GM13977 (cell line): Measurements from ENCODE around the gene PISD.
"Not testable (repeated sequence)": the region's sequence is repeated elsewhere in the genome, so short reads cannot be mapped to it uniquely, and the experiment has no call there.

Experiments used
- DNase-seq: peaks from one replicate; pipeline ENCODE4 v3.0.0; 2012; ENCODE audit warnings: low spot score
- in situ Hi-C: fragments of 300-500 bp; cut with MboI; formaldehyde crosslinking; loops from one replicate; pipeline ENCODE4 v1.12.0; 2022; ENCODE audit warnings: low sequenced_read_pairs, low pct_unique_long_range_greater_than_20kb, mixed read lengths, inconsistent platforms; ENCODE audit not compliant: unreplicated experiment
- TF ChIP-seq, protein P1 (sequence below): IDR thresholded peaks from 2 replicates; pipeline ENCODE4 v1.5.1; 2012; ENCODE audit warnings: mild to moderate bottlenecking, control low read depth; ENCODE audit not compliant: insufficient read depth; ENCODE audit errors: extremely low read depth, missing control alignments

Gene PISD

DNA sequence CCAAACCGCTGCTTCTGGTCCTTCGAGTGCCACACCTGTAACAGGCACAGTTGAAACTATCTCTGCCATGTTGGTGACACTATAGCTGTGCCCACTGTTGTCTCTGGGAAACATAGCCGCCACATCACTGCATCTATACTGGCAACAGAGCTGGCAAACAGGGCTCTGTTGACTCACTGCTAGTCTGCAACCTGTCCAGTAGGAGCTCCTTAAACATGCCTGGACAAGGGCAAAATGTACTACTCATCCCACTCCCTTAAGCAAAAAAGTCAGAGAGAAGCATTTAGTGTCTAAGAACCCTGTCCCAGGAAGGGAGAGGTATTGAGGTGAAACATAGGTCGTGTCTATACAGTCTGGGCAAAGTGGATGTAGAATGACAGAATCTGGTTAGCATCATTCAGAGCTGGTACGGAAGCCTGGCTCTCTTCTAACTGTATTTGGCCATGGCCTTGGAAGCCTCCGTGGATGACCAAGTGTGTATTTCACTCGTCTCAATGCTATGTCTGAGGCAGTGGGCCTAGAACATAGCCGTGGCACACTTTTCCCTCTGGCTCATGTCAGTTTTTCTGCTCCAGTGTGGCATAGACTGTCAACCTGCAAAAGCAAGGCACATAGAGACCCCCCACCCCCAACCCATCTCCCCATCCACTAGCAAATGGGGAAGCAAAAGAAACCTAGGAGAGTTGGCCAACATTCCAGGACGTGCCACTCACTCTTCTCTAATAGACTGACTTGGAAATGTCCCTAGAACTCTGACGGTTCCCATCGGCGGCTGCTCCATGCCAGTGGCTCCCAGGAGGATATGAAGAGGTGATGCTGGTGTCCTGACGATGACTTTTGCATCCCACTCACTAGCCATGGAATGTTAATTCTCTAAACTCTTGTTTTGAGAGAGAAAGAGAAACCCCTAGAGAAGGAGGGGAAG lies 21.4 kb upstream of the PISD start:
- TF ChIP-seq, protein P1, sequence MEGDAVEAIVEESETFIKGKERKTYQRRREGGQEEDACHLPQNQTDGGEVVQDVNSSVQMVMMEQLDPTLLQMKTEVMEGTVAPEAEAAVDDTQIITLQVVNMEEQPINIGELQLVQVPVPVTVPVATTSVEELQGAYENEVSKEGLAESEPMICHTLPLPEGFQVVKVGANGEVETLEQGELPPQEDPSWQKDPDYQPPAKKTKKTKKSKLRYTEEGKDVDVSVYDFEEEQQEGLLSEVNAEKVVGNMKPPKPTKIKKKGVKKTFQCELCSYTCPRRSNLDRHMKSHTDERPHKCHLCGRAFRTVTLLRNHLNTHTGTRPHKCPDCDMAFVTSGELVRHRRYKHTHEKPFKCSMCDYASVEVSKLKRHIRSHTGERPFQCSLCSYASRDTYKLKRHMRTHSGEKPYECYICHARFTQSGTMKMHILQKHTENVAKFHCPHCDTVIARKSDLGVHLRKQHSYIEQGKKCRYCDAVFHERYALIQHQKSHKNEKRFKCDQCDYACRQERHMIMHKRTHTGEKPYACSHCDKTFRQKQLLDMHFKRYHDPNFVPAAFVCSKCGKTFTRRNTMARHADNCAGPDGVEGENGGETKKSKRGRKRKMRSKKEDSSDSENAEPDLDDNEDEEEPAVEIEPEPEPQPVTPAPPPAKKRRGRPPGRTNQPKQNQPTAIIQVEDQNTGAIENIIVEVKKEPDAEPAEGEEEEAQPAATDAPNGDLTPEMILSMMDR, result no peak
- in situ Hi-C loops, result no loop called here
- DNase-seq, result no peak

DNA sequence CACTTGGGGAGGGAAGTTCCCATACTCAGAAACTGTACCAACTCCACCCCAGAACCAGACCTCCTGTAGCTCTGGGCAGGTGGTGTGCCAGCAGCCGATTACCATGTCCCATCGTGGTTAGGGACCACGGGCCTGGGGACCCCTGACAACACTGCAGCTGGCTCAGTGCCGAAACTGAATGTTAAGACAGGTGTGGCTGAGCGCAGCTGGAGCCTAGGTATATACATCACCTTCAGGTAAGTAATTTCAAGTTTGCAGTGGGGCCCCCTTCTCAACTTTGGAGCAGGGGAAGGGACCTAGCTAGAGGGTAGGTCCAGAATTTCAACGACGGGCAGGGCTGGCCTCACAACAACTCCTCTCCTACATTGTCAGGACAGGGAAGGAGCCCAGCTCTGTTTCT lies 20.7 kb upstream of the PISD start:
- TF ChIP-seq, protein P1, result no peak
- in situ Hi-C loops, result no loop called here
- DNase-seq, result no peak

DNA sequence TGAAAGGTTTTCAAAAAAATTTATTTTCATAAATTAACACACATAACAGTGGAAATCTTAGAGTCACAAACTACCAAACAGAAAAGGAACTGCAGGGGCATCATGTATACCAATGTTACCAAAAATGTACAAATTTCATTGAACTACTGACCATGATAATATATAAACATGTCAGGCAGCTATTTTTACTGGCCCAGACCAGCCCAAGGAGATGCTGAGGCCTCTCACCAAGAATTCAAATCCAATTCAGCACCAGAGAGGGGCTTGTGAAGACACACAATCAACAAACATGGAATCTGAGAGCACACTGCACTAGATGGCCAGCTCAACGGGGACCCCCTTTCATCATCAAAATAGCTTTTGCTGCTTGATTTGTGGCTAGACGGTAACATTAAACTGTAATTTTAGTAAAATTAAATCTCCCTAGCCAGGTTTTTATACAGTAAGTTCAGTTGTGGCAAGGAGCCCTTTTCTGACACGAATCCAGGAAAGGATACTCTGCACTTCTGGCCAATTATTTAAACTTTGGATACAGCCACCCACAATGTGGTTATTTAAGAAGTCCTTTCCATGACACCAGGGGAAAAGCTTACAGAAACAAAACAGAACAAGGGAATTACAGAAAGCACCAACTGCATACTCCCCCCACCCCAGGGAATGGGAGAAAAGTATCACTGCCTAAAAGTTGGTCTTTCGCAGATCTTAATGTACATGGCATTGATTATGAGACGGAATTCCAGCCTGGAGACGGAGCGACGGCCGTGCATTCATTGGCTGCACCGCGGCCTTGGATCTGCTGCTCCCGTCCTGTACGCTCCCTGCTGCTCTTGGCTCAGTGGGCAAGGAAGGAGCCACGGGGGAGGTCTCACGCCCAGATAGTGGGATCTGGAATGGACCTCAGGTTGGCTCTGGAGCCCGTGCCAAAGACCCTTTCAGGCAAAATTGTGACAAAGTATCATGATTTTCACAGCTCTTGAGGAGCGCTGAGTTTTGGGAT lies 19.6 kb upstream of the PISD start:
- TF ChIP-seq, protein P1, result no peak
- in situ Hi-C loops, result no loop called here
- DNase-seq, result no peak

DNA sequence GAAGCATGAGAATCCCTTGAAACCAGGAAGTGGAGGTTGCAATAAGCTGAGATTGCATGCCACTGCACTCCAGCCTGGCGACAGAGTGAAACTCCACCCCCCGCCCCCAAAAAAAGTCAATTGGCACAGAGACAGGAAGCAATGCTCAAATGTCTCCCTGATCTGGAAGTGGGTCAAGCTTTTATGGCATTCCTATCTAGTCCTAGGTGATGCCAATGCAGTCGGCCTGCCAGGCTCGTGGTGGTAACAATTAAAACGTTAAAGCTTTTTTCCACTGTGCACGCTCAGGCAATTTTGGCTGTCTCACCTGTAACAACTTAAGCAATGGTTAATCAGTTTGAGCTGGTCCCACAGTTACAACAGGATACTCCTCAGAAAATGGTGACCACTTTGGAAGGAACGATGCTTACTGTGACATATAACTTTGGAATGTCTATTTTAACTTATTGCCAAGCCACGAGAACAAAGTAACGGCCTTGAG lies 18.9 kb upstream of the PISD start:
- in situ Hi-C loops, result no loop called here
- TF ChIP-seq, protein P1, result no peak
- no peak for DNase-seq

DNA sequence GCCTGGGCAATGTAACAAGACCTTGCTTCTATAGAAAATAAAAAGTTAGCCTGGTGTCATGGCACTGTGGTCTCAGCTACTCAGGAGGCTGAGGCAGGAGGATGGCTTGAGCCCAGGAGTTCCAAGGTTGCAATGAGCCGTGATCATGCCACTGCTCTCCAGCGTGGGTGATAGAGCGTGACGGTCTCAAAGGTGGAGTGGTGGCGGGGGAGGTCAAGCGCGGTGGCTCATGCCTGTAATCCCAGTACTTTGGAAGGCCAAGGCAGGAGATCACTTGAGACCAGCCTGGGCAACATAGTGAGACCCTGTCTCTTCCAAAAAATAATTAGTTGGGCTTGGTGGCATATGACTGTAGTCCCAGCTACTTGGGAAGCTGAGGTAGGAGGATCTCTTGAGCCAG lies 16.7 kb upstream of the PISD start:
- TF ChIP-seq, protein P1, result no peak
- no peak for DNase-seq
- in situ Hi-C loops, result no loop called here

DNA sequence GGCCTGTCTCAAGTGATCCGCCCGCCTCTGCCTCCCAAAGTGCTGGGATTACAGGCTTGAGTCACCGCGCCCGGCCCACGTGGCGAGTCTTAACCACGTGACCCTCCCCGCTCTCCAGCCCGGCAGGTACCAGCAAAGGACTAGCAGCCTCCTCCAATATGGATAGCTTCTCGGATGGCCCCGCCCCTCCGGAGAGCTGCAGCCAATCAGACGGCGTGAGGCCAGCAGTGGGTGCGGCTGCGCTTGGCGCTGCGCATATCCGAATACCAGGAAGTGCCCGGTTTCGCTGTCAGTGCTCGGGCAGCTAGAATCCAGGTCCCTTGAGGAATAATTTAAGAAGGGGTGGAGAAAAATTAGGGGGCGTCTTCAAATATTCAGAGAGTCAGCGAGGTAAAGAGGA lies 14.7 kb upstream of the PISD start:
- in situ Hi-C loops, result no loop called here
- TF ChIP-seq, protein P1, result no peak
- peak; percentile 87 for DNase-seq

DNA sequence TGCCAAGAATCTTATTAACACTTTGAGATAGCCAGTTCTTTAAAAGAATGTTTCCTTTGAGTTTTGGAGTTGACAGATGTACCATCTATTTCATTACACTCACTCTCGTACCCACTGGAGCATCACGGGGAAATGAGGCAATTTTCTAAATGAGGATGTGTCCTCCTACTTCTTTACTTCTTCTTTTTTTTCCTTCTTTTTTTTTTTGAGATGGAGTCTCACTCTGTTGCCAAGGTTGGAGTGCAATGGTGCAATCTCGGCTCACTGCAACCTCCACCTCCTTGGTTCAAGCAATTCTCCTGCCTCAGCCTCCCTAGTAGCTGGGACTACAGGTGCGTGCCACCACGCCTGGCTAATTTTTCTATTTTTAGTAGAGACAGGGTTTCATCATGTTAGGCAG lies 12.2 kb upstream of the PISD start:
- in situ Hi-C loops, result not testable (repeated sequence)

DNA sequence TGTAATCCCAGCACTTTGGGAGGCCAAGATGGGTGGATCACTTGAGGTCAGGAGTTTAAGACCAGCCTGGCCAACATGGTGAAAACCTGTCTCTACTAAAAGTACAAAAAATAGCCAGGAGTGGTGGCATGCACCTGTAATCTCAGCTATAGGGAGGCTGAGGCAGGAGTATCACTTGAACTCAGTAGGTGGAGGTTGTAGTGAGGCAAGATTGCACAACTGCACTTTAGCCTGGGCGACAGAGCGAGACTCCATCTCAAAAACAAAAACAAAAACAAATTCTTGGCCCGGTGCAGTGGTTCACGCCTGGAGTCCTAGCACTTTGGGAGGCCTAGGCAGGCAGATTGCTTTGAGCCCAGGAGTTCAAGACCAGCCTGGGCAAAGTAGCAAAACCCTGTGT lies 6.8 kb upstream of the PISD start:
- in situ Hi-C loops, result loop anchor here (10.0 kb wide), 1 partner anchor 276 kb away; the partner anchor contains the start of gene YWHAH
- DNase-seq, result not testable (repeated sequence)

More for the DNA sequence above, 12.2 kb upstream of the PISD start:
- not testable (repeated sequence) for DNase-seq
